HepG2 (cell line): Measurements from ENCODE around the gene LAPTM4A. TPM values are rescaled to one million over a fixed set of nuclear protein-coding genes. Genes with fewer than 3 reads are reported as not detected.
A peak's percentile ranks its signal among the peaks of the same experiment; 100 is the strongest.

Source experiments
- DMTF1 ChIP-seq: sonication (generic); formaldehyde crosslinking; IDR thresholded peaks from 2 replicates; pipeline ENCODE4 v1.4.0; 2020; ENCODE audit warnings: mild to moderate bottlenecking, missing genetic modification reagents
- HBP1 ChIP-seq: IDR thresholded peaks from 2 replicates; pipeline ENCODE4 v1.6.1; 2016; ENCODE audit warnings: low read depth, control low read depth
- HNF1B ChIP-seq: sonication (generic); formaldehyde crosslinking; IDR thresholded peaks from 2 replicates; pipeline ENCODE4 v1.5.1; 2020; ENCODE audit warnings: mild to moderate bottlenecking, moderate library complexity, missing genetic modification reagents
- IKZF4 ChIP-seq: sonication (generic); formaldehyde crosslinking; IDR thresholded peaks from 2 replicates; pipeline ENCODE4 v1.5.1; 2020; ENCODE audit warnings: borderline replicate concordance, mild to moderate bottlenecking, low read depth, missing genetic modification reagents; ENCODE audit errors: not compliant biosample characterization
- MAX ChIP-seq: IDR thresholded peaks from 2 replicates; pipeline ENCODE4 v1.6.1; 2012; ENCODE audit warnings: inconsistent platforms
- MNT ChIP-seq: fragments of 450-650 bp; IDR thresholded peaks from 2 replicates; pipeline ENCODE4 v1.6.1; 2016
- RELA ChIP-seq: sonication (generic); formaldehyde crosslinking; IDR thresholded peaks from 2 replicates; pipeline ENCODE4 v1.4.0; 2020; ENCODE audit warnings: missing genetic modification reagents
- REPIN1 ChIP-seq: sonication (generic); formaldehyde crosslinking; IDR thresholded peaks from 2 replicates; pipeline ENCODE4 v1.8.0; 2022; ENCODE audit warnings: missing genetic modification reagents, low read depth, mild to moderate bottlenecking, borderline replicate concordance
- SYNCRIP ChIP-seq: fragments of 200-400 bp; formaldehyde crosslinking; IDR thresholded peaks from 2 replicates; pipeline ENCODE4 v1.6.1; 2018; ENCODE audit warnings: mild to moderate bottlenecking, low read depth, low read length; ENCODE audit not compliant: insufficient read depth
- TERF1 ChIP-seq: sonication (generic); formaldehyde crosslinking; IDR thresholded peaks from 2 replicates; pipeline ENCODE4 v1.8.0; 2022; ENCODE audit warnings: mild to moderate bottlenecking, missing genetic modification reagents, moderate library complexity
- ZBTB43 ChIP-seq: sonication (generic); formaldehyde crosslinking; conservative IDR thresholded peaks from 2 replicates; pipeline ENCODE4 v1.4.0; 2020; ENCODE audit warnings: missing genetic modification reagents
- ZNF333 ChIP-seq: sonication (generic); formaldehyde crosslinking; IDR thresholded peaks from 2 replicates; pipeline ENCODE4 v1.4.0; 2020; ENCODE audit warnings: mild to moderate bottlenecking, missing genetic modification reagents, borderline replicate concordance
- ZNF451 ChIP-seq: sonication (generic); formaldehyde crosslinking; IDR thresholded peaks from 2 replicates; pipeline ENCODE4 v1.5.0; 2020; ENCODE audit warnings: mild to moderate bottlenecking, missing genetic modification reagents
- ZNF546 ChIP-seq: sonication (generic); formaldehyde crosslinking; conservative IDR thresholded peaks from 2 replicates; pipeline ENCODE4 v1.8.1; 2023; ENCODE audit warnings: mild to moderate bottlenecking, missing genetic modification reagents
- ZNF605 ChIP-seq: sonication (generic); formaldehyde crosslinking; IDR thresholded peaks from 2 replicates; pipeline ENCODE4 v1.8.0; 2022; ENCODE audit warnings: mild to moderate bottlenecking, missing genetic modification reagents
- ZNF616 ChIP-seq: sonication (generic); formaldehyde crosslinking; IDR thresholded peaks from 2 replicates; pipeline ENCODE4 v1.5.0; 2020; ENCODE audit warnings: low read depth, mild to moderate bottlenecking, missing genetic modification reagents
- ZNF790 ChIP-seq: sonication (generic); formaldehyde crosslinking; IDR thresholded peaks from 2 replicates; pipeline ENCODE4 v1.8.0; 2022; ENCODE audit warnings: missing genetic modification reagents, mild to moderate bottlenecking, borderline replicate concordance
- polyA plus RNA-seq, 8 experiments: library from polyadenylated mRNA; depleted of rRNA in 3 of 8; stranded (reverse) in 7 of 8; unstranded in 1 of 8; fragments of >200 nt; fragmentation: Illumina TruSeq in 4 of 8; extraction: Trizol in 4 of 8; gene quantifications; 2 replicates each; pipeline versions ENCODE4 v1.2.1 to v1.2.3, GENCODE V29; 2011 to 2016; ENCODE audit warnings: low read depth in 4 of 8, missing spikeins in 1 of 8, mixed read lengths in 1 of 8; ENCODE audit not compliant: insufficient read depth in 1 of 8
- total RNA-seq, 5 experiments: library from RNA; depleted of rRNA; stranded (reverse); fragments of >200 nt; fragmentation: Illumina TruSeq; extraction: Trizol; gene quantifications; 2 replicates each; pipeline ENCODE4 v1.2.3, GENCODE V29; 2016; ENCODE audit warnings: low read depth in 1 of 5

Gene LAPTM4A
- total and polyA plus RNA-seq, 2 of the 13 experiments (the other 11 are each of a cell fraction or from before 2014, with no cell fraction given): 116 to 558 TPM

GRCh38 chr2:19989667-19990415, 61.6 kb downstream of the LAPTM4A start, which contains the start of gene WDR35 (continued):
- TF ChIP-seq IKZF4 (CRISPR knock-in tag) (peak; percentile 94), RELA (CRISPR knock-in tag) (no peak), ZNF451 (peak; percentile 85), ZNF333 (CRISPR knock-in tag) (peak; percentile 99), MNT (peak; percentile 98), SYNCRIP (no peak), ZNF546 (CRISPR knock-in tag) (peak; percentile 61; the same call in 1 of the 2 replicates), ZBTB43 (CRISPR knock-in tag) (peak; percentile 75), TERF1 (CRISPR knock-in tag) (no peak), DMTF1 (CRISPR knock-in tag) (0 out of 2 replicates have a peak, but pooled peaks have one; percentile 19), HBP1 (CRISPR knock-in tag) (peak; percentile 83), MAX (peak; percentile 98), ZNF790 (peak; percentile 96), REPIN1 (peak; percentile 92), ZNF605 (CRISPR knock-in tag) (peak; percentile 69), ZNF616 (peak; percentile 74; the same call in 1 of the 2 replicates), HNF1B (CRISPR knock-in tag) (peak; percentile 81)
